HepG2 (cell line): Measurements from ENCODE around the gene ZFP36L2. TPM values are rescaled to one million over a fixed set of nuclear protein-coding genes. Genes with fewer than 3 reads are reported as not detected.
A peak's percentile ranks its signal among the peaks of the same experiment; 100 is the strongest.

Experiments used
- AKAP8 ChIP-seq: sonication (generic); formaldehyde crosslinking; IDR thresholded peaks from 2 replicates; pipeline ENCODE4 v1.5.1; 2020; ENCODE audit warnings: mild to moderate bottlenecking, missing genetic modification reagents
- ATF2 ChIP-seq: sonication (generic); formaldehyde crosslinking; IDR thresholded peaks from 2 replicates; pipeline ENCODE4 v1.4.0; 2020; ENCODE audit warnings: missing genetic modification reagents
- HMGXB3 ChIP-seq: sonication (generic); formaldehyde crosslinking; IDR thresholded peaks from 2 replicates; pipeline ENCODE4 v1.4.0; 2020; ENCODE audit warnings: missing genetic modification reagents, borderline replicate concordance
- NCOA1 ChIP-seq: sonication (generic); formaldehyde crosslinking; IDR thresholded peaks from 2 replicates; pipeline ENCODE4 v1.9.0; 2021; ENCODE audit warnings: missing genetic modification reagents
- NFE2 ChIP-seq: sonication (generic); formaldehyde crosslinking; IDR thresholded peaks from 2 replicates; pipeline ENCODE4 v1.4.0; 2020; ENCODE audit warnings: missing genetic modification reagents
- SUZ12 ChIP-seq: fragments of 150-350 bp; IDR thresholded peaks from 2 replicates; pipeline ENCODE4 v1.6.1; 2014; ENCODE audit warnings: low read depth, low read length
- TBX2 ChIP-seq: sonication (generic); formaldehyde crosslinking; IDR thresholded peaks from 2 replicates; pipeline ENCODE4 v1.5.0; 2020; ENCODE audit warnings: missing genetic modification reagents, mild to moderate bottlenecking, borderline replicate concordance
- ZBTB14 ChIP-seq: sonication (generic); formaldehyde crosslinking; IDR thresholded peaks from 2 replicates; pipeline ENCODE4 v1.4.0; 2020; ENCODE audit warnings: missing genetic modification reagents
- ZNF496 ChIP-seq: sonication (generic); formaldehyde crosslinking; IDR thresholded peaks from 2 replicates; pipeline ENCODE4 v1.8.1; 2023; ENCODE audit warnings: mild to moderate bottlenecking, moderate library complexity, missing genetic modification reagents; ENCODE audit not compliant: insufficient replicate concordance
- ZNF746 ChIP-seq: sonication (generic); formaldehyde crosslinking; IDR thresholded peaks from 2 replicates; pipeline ENCODE4 v1.8.0; 2022; ENCODE audit warnings: mild to moderate bottlenecking, missing genetic modification reagents
- polyA plus RNA-seq, 8 experiments: library from polyadenylated mRNA; depleted of rRNA in 3 of 8; stranded (reverse) in 7 of 8; unstranded in 1 of 8; fragments of >200 nt; fragmentation: Illumina TruSeq in 4 of 8; extraction: Trizol in 4 of 8; gene quantifications; 2 replicates each; pipeline versions ENCODE4 v1.2.1 to v1.2.3, GENCODE V29; 2011 to 2016; ENCODE audit warnings: low read depth in 4 of 8, missing spikeins in 1 of 8, mixed read lengths in 1 of 8; ENCODE audit not compliant: insufficient read depth in 1 of 8
- total RNA-seq, 5 experiments: library from RNA; depleted of rRNA; stranded (reverse); fragments of >200 nt; fragmentation: Illumina TruSeq; extraction: Trizol; gene quantifications; 2 replicates each; pipeline ENCODE4 v1.2.3, GENCODE V29; 2016; ENCODE audit warnings: low read depth in 1 of 5
- TF ChIP-seq, protein P1 (sequence below): sonication (generic); formaldehyde crosslinking; IDR thresholded peaks from 2 replicates; pipeline ENCODE4 v1.4.0; 2020; ENCODE audit warnings: mild to moderate bottlenecking, missing genetic modification reagents
- TF ChIP-seq, protein P2 (sequence below): sonication (generic); formaldehyde crosslinking; IDR thresholded peaks from 2 replicates; pipeline ENCODE4 v1.5.0; 2020; ENCODE audit warnings: mild to moderate bottlenecking, missing genetic modification reagents
- TF ChIP-seq, protein P3 (sequence below): sonication (generic); formaldehyde crosslinking; IDR thresholded peaks from 2 replicates; pipeline ENCODE4 v1.5.0; 2020; ENCODE audit warnings: missing genetic modification reagents
- TF ChIP-seq, protein P4 (sequence below): sonication (generic); formaldehyde crosslinking; IDR thresholded peaks from 2 replicates; pipeline ENCODE4 v1.5.1; 2020; ENCODE audit warnings: mild to moderate bottlenecking, missing genetic modification reagents, moderate library complexity

ZFP36L2 gene
- total and polyA plus RNA-seq, 2 of the 13 experiments (the other 11 are each of a cell fraction or from before 2014, with no cell fraction given): 11.2 to 21.8 TPM

DNA sequence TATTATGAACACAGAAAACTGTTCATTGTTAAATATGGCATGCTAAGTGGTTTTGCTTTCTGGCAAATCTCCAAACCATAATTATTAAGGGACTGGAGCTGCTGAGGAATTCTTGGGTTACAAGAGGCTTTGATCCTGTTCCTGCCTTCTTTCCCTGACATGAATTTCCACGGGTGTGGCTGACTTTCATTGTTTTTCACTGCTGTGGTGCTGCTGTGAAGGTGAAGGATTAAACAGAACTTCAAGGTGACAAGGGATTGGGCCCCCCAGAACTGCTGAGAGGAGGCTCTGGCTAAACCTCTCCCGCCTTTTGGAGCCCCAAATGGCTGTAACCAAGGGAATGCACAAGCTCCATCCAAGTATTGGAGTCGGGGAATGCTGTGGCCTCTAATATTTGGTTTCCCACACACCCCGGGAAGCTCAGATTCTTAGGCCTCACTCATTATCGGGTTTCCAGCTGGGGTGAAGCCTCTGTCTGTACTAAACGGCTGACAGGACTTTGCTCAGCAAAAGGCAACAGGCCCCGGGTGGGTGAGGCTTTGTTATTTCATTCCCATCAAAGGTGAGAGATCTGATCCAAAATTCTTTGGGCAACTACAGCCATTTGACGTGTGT, 29.0 kb upstream of the ZFP36L2 start (continued):
- TF ChIP-seq ZNF746 (CRISPR knock-in tag) (no peak), NCOA1 (CRISPR knock-in tag) (no peak), HMGXB3 (CRISPR knock-in tag) (no peak), SUZ12 (no peak), AKAP8 (no peak), NFE2 (CRISPR knock-in tag) (no peak), ATF2 (CRISPR knock-in tag) (0 out of 2 replicates have a peak, but pooled peaks have one; percentile 7), ZBTB14 (CRISPR knock-in tag) (no peak), ZNF496 (CRISPR knock-in tag) (no peak), TBX2 (CRISPR knock-in tag) (no peak)
- TF ChIP-seq, protein P1, sequence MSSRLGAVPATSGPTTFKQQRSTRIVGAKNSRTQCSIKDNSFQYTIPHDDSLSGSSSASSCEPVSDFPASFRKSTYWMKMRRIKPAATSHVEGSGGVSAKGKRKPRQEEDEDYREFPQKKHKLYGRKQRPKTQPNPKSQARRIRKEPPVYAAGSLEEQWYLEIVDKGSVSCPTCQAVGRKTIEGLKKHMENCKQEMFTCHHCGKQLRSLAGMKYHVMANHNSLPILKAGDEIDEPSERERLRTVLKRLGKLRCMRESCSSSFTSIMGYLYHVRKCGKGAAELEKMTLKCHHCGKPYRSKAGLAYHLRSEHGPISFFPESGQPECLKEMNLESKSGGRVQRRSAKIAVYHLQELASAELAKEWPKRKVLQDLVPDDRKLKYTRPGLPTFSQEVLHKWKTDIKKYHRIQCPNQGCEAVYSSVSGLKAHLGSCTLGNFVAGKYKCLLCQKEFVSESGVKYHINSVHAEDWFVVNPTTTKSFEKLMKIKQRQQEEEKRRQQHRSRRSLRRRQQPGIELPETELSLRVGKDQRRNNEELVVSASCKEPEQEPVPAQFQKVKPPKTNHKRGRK (CRISPR knock-in tag): no peak
- TF ChIP-seq, protein P2, sequence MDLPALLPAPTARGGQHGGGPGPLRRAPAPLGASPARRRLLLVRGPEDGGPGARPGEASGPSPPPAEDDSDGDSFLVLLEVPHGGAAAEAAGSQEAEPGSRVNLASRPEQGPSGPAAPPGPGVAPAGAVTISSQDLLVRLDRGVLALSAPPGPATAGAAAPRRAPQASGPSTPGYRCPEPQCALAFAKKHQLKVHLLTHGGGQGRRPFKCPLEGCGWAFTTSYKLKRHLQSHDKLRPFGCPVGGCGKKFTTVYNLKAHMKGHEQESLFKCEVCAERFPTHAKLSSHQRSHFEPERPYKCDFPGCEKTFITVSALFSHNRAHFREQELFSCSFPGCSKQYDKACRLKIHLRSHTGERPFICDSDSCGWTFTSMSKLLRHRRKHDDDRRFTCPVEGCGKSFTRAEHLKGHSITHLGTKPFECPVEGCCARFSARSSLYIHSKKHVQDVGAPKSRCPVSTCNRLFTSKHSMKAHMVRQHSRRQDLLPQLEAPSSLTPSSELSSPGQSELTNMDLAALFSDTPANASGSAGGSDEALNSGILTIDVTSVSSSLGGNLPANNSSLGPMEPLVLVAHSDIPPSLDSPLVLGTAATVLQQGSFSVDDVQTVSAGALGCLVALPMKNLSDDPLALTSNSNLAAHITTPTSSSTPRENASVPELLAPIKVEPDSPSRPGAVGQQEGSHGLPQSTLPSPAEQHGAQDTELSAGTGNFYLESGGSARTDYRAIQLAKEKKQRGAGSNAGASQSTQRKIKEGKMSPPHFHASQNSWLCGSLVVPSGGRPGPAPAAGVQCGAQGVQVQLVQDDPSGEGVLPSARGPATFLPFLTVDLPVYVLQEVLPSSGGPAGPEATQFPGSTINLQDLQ (CRISPR knock-in tag): no peak
- TF ChIP-seq, protein P3, sequence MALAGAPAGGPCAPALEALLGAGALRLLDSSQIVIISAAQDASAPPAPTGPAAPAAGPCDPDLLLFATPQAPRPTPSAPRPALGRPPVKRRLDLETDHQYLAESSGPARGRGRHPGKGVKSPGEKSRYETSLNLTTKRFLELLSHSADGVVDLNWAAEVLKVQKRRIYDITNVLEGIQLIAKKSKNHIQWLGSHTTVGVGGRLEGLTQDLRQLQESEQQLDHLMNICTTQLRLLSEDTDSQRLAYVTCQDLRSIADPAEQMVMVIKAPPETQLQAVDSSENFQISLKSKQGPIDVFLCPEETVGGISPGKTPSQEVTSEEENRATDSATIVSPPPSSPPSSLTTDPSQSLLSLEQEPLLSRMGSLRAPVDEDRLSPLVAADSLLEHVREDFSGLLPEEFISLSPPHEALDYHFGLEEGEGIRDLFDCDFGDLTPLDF: no peak
- TF ChIP-seq, protein P4, sequence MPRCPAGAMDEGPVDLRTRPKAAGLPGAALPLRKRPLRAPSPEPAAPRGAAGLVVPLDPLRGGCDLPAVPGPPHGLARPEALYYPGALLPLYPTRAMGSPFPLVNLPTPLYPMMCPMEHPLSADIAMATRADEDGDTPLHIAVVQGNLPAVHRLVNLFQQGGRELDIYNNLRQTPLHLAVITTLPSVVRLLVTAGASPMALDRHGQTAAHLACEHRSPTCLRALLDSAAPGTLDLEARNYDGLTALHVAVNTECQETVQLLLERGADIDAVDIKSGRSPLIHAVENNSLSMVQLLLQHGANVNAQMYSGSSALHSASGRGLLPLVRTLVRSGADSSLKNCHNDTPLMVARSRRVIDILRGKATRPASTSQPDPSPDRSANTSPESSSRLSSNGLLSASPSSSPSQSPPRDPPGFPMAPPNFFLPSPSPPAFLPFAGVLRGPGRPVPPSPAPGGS (CRISPR knock-in tag): peak; percentile 45; the same call in 1 of the 2 replicates
